Activated CD4-positive, alpha-beta T cell treated with anti-CD3 and anti-CD28 coated beads, Interleukin-2, amount 10 ng/mL, durations not matched to agents 7 days and 5 days (primary cell): ENCODE data around the gene GLT1D1. TPM values are rescaled to one million over a fixed set of nuclear protein-coding genes. Genes with fewer than 3 reads are reported as not detected.
A peak's percentile ranks its signal among the peaks of the same experiment; 100 is the strongest.
"Not testable (repeated sequence)": the region's sequence is repeated elsewhere in the genome, so short reads cannot be mapped to it uniquely, and the experiment has no call there.

Experiments used
- CTCF ChIA-PET: fragments of 350-600 bp; sonication (Branson Sonifier 250); formaldehyde crosslinking; loops from one replicate; lab custom pipeline; 2021; ENCODE audit warnings: antibody characterized with exemption; lab: Charles Lee
- POLR2A ChIA-PET: fragments of 350-600 bp; sonication (Branson Sonifier 250); formaldehyde crosslinking; loops from one replicate; lab custom pipeline; 2021; ENCODE audit warnings: antibody characterized with exemption; lab: Charles Lee
- DNase-seq: peaks from one replicate; pipeline ENCODE4 v3.0.0-alpha.2; 2020
- H3K27ac Mint-ChIP-seq: one replicate; pipeline ENCODE4 v1.8.0; 2021; ENCODE audit warnings: mild to moderate bottlenecking, moderate library complexity, mixed read lengths
- H3K27me3 Mint-ChIP-seq: one replicate; pipeline ENCODE4 v1.8.0; 2021; ENCODE audit warnings: mixed read lengths
- H3K36me3 Mint-ChIP-seq: one replicate; pipeline ENCODE4 v1.8.0; 2021; ENCODE audit warnings: low read depth, mixed read lengths
- H3K4me1 Mint-ChIP-seq: one replicate; pipeline ENCODE4 v1.8.0; 2021; ENCODE audit warnings: mixed read lengths
- H3K4me3 Mint-ChIP-seq: one replicate; pipeline ENCODE4 v1.8.0; 2021; ENCODE audit warnings: mild to moderate bottlenecking, moderate library complexity, mixed read lengths
- H3K9me3 Mint-ChIP-seq: one replicate; pipeline ENCODE4 v1.8.0; 2021; ENCODE audit warnings: mixed read lengths
- total RNA-seq, 2 experiments: library from RNA; stranded (reverse); gene quantifications; one replicate each; pipeline ENCODE4 v1.2.3, GENCODE V29; 2021

The GLT1D1 gene
- total RNA-seq = under 1 TPM in 1 of 2 experiments, not detected in 1; 0.10 TPM

GRCh38 chr12:128852885-128853599 is at the start of gene GLT1D1:
Gene GLT1D1, plus strand, starts transcription at chr12:128853478. Its CDS starts 104 bp downstream, at chr12:128853582.
- Mint-ChIP-seq H3K27me3 (peaks cover 37% of the 10 kb centered on the region), H3K27ac (no peak within 1 kb of the TSS), H3K4me1 (no peaks in the 10 kb centered on the region), H3K36me3 (no peaks in the 10 kb centered on the region), H3K9me3 (no peaks in the 10 kb centered on the region), H3K4me3 (peak within 1 kb of the TSS; percentile 36)
- ChIA-PET POLR2A (no interaction called here), CTCF (interaction anchor here (0.9 kb wide), 1 partner anchor 12 kb away, joined by 3 read pairs; no protein-coding TSS in a partner anchor)
- DNase-seq = no peak

- no peaks in the 10 kb centered on the region for H3K27me3 Mint-ChIP-seq
- no peak overlapping the region for H3K4me3 Mint-ChIP-seq
- no peak for DNase-seq
- H3K36me3 Mint-ChIP-seq = peaks cover 59% of the 10 kb centered on the region
- H3K27ac Mint-ChIP-seq = no peak overlapping the region
- ChIA-PET CTCF (no interaction called here), POLR2A (no interaction called here)
- no peaks in the 10 kb centered on the region for H3K9me3 Mint-ChIP-seq
- H3K4me1 Mint-ChIP-seq = no peaks in the 10 kb centered on the region
These were observed 49.5 kb upstream of the GLT1D1 start for GRCh38 chr12:128803788-128804187.

DNA sequence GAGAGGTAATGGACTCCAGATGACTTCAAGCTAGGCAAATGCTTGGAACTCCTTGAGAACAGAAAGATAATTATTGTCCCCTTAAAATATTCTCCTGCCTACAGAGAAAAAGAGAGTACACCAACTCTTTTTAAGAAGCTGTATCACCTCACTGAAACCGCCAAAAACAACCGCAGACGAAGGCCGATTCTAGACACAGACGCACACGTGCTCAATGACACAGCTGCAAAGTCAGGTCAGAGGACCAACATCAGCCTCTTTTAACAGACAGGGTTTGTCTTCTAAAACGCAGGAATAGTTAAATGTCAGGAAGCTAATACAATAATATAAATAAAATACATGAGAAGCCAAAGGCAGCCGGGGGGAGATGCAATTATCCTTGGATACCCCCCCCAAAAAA is 48.5 kb upstream of the GLT1D1 start:
- peaks cover 59% of the 10 kb centered on the region for H3K36me3 Mint-ChIP-seq
- H3K27me3 Mint-ChIP-seq = no peaks in the 10 kb centered on the region
- DNase-seq = no peak
- H3K4me1 Mint-ChIP-seq = no peaks in the 10 kb centered on the region
- no peak overlapping the region for H3K27ac Mint-ChIP-seq
- CTCF ChIA-PET = interaction anchor here (1.0 kb wide), 1 partner anchor 24 kb away, joined by 4 read pairs; no protein-coding TSS in a partner anchor
- no peak overlapping the region for H3K4me3 Mint-ChIP-seq
- H3K9me3 Mint-ChIP-seq = no peaks in the 10 kb centered on the region
- POLR2A ChIA-PET = no interaction called here

- CTCF ChIA-PET = interaction anchor here (1.0 to 1.1 kb wide), 2 partner anchors 14 to 24 kb away, joined by 4 read pairs; no protein-coding TSS in a partner anchor
- H3K27ac Mint-ChIP-seq, DNase-seq, H3K4me3 Mint-ChIP-seq, H3K27me3 Mint-ChIP-seq, H3K9me3 Mint-ChIP-seq, H3K4me1 Mint-ChIP-seq, POLR2A ChIA-PET: not testable (repeated sequence)
- H3K36me3 Mint-ChIP-seq = peaks cover 53% of the 10 kb centered on the region
These were observed 47.9 kb upstream of the GLT1D1 start for GRCh38 chr12:128805406-128805805.

DNA sequence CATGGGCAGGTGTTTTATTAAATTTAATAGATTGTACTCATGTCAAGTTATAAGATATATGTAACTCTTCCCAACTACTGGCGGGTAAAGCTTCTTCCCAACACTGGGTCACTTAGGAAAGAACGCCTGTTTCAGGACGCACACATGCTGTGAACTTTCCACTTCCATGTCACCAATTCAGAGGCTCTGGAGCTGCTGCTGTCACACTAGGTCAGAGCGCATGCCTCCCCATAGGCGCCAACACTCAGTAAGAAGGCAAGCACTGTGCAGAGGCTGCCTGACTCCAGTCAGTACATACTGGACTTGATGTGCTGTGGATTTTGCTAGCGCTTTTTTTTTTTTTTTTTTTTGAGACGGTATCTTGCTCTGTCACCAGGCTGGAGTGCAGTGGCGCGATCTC is 46.7 kb upstream of the GLT1D1 start:
- no peak overlapping the region for H3K4me3 Mint-ChIP-seq
- peaks cover 15% of the 10 kb centered on the region for H3K4me1 Mint-ChIP-seq
- H3K36me3 Mint-ChIP-seq = peaks cover 49% of the 10 kb centered on the region
- ChIA-PET CTCF (interaction anchor here (1.1 kb wide), 1 partner anchor 15 kb away, joined by 4 read pairs; no protein-coding TSS in a partner anchor), POLR2A (no interaction called here)
- DNase-seq = no peak
- no peak overlapping the region for H3K27ac Mint-ChIP-seq
- no peaks in the 10 kb centered on the region for H3K27me3 Mint-ChIP-seq
- H3K9me3 Mint-ChIP-seq = no peaks in the 10 kb centered on the region

GRCh38 chr12:128807161-128807724 is 46.0 kb upstream of the GLT1D1 start:
- CTCF ChIA-PET = no interaction called here
- Mint-ChIP-seq H3K27me3 (no peaks in the 10 kb centered on the region), H3K36me3 (peaks cover 52% of the 10 kb centered on the region), H3K4me3 (no peak overlapping the region), H3K27ac (no peak overlapping the region), H3K9me3 (no peaks in the 10 kb centered on the region), H3K4me1 (peaks cover 20% of the 10 kb centered on the region)
- POLR2A ChIA-PET = no interaction called here
- DNase-seq = no peak

DNA sequence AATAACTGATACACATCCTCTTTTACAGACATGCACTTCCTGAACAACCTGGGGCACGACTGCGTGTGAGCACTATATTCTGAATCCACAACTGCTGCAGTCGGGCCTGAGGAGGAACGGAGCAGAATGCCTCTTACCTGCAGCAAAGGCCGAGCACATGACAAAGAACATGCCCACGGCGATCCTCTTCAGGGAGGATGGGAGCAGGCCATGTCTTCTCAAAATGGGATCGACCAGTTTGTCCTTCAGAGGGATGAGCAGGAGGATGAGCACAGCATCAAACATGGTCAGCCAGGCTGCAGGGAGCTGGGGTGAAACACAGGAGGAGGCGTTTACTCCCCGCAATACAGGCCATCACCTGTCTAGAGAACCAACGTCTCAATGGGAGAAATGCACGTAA is 44.6 kb upstream of the GLT1D1 start:
- CTCF ChIA-PET = no interaction called here
- peaks cover 50% of the 10 kb centered on the region for H3K36me3 Mint-ChIP-seq

GRCh38 chr12:128810182-128811127 is 42.8 kb upstream of the GLT1D1 start:
- POLR2A ChIA-PET = no interaction called here

More for the DNA sequence above, 44.6 kb upstream of the GLT1D1 start:
- H3K4me1 Mint-ChIP-seq = peaks cover 25% of the 10 kb centered on the region
- H3K27me3 Mint-ChIP-seq = no peaks in the 10 kb centered on the region
- DNase-seq = no peak
- H3K9me3 Mint-ChIP-seq = no peaks in the 10 kb centered on the region
- no peak overlapping the region for H3K27ac Mint-ChIP-seq
- H3K4me3 Mint-ChIP-seq = no peak overlapping the region
- POLR2A ChIA-PET = no interaction called here

DNA sequence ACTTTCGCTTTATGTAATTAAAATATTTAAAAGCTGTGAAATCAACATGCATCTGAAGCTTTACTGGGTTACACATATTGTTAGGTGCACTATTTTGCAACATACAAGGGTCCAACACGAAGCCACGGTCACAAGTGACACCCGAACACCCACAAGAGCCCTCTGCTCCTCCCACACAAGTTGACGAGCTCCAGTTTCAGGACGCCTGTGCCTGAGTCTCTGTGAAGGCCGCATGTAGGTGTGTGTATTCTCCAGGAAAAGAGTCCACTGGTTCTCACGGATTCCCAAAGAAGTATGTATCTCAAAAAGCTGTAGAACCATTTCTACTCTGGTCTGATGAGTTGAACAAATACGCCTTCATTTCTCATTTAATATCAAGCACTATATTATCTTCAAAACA is 41.5 kb upstream of the GLT1D1 start:
- ChIA-PET CTCF (no interaction called here), POLR2A (no interaction called here)
- H3K27me3 Mint-ChIP-seq = no peaks in the 10 kb centered on the region
- H3K27ac Mint-ChIP-seq = peak overlapping the region; percentile 55
- H3K9me3 Mint-ChIP-seq = no peaks in the 10 kb centered on the region
- no peak for DNase-seq
- peaks cover 47% of the 10 kb centered on the region for H3K36me3 Mint-ChIP-seq
- H3K4me3 Mint-ChIP-seq = peak overlapping the region; percentile 44
- peaks cover 36% of the 10 kb centered on the region for H3K4me1 Mint-ChIP-seq

More at GRCh38 chr12:128810182-128811127, 42.8 kb upstream of the GLT1D1 start:
- no peak for DNase-seq
- H3K4me1 Mint-ChIP-seq = peaks cover 28% of the 10 kb centered on the region
- H3K4me3 Mint-ChIP-seq = no peak overlapping the region
- H3K27me3 Mint-ChIP-seq = no peaks in the 10 kb centered on the region
- H3K9me3 Mint-ChIP-seq = no peaks in the 10 kb centered on the region
- CTCF ChIA-PET = interaction anchor here (0.6 to 1.7 kb wide), 4 partner anchors 9 to 118 kb away, joined by 3 to 4 read pairs (median 4); no protein-coding TSS in a partner anchor
- peaks cover 53% of the 10 kb centered on the region for H3K36me3 Mint-ChIP-seq
- no peak overlapping the region for H3K27ac Mint-ChIP-seq

- DNase-seq = no peak
- Mint-ChIP-seq H3K4me3 (no peak overlapping the region), H3K4me1 (peaks cover 50% of the 10 kb centered on the region), H3K27me3 (no peaks in the 10 kb centered on the region), H3K9me3 (no peaks in the 10 kb centered on the region), H3K36me3 (peaks cover 42% of the 10 kb centered on the region), H3K27ac (no peak overlapping the region)
- POLR2A ChIA-PET = no interaction called here
- CTCF ChIA-PET = no interaction called here
These were observed 39.9 kb upstream of the GLT1D1 start for GRCh38 chr12:128813392-128813791.

GRCh38 chr12:128813883-128814282 is 39.4 kb upstream of the GLT1D1 start:
- Mint-ChIP-seq H3K36me3 (peaks cover 39% of the 10 kb centered on the region), H3K27ac (no peak overlapping the region), H3K9me3 (no peaks in the 10 kb centered on the region), H3K27me3 (no peaks in the 10 kb centered on the region), H3K4me3 (no peak overlapping the region), H3K4me1 (peaks cover 54% of the 10 kb centered on the region)
- ChIA-PET POLR2A (no interaction called here), CTCF (no interaction called here)
- no peak for DNase-seq

GRCh38 chr12:128814411-128815261 is 38.6 kb upstream of the GLT1D1 start:
- no peaks in the 10 kb centered on the region for H3K9me3 Mint-ChIP-seq
- POLR2A ChIA-PET = no interaction called here
- peaks cover 59% of the 10 kb centered on the region for H3K4me1 Mint-ChIP-seq
- H3K27me3 Mint-ChIP-seq = no peaks in the 10 kb centered on the region
- no peak overlapping the region for H3K4me3 Mint-ChIP-seq
- no peak for DNase-seq
- H3K27ac Mint-ChIP-seq = no peak overlapping the region
- H3K36me3 Mint-ChIP-seq = peaks cover 40% of the 10 kb centered on the region
- CTCF ChIA-PET = interaction anchor here (1.0 kb wide), 1 partner anchor 109 kb away, joined by 3 read pairs; no protein-coding TSS in a partner anchor
